ENCODE data around the gene PHACTR2. TPM values are rescaled to one million over a fixed set of nuclear protein-coding genes. Genes with fewer than 3 reads are reported as not detected.
A peak's percentile ranks its signal among the peaks of the same experiment; 100 is the strongest.

Gene PHACTR2
- total RNA-seq, 1 donor = 51.4 TPM

DNA sequence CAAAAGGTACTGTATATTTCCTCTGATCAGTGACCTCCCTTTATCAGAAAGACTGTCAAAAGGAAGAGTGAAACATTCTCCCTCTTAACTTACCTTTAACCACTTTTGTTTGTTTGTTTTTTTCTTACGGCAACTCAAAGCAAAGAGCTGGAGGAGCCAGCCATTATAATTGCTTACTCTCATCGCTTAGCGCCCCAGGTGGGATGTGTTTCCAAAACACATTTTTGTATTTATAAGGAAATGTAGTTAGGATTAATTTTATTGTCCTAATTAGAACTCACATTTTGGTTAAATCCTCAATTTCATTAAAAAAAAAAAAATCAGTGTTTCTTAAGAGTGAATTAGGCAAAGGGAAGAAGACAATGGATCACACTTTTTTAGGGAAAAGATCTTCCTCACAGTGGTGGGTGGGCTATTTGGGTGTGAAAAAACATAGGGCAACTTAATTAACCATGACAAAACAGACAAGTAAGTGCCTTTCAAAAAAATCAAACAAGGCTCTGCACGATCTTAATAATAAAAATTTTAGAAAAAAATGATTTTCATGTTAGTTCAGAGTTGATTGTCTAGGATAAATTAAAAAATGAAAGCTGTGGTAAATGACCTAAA is 1.2 kb upstream of the PHACTR2 start:
- DNase-seq (ENCODE audit: low read depth) = no peak
- no peak overlapping the region for H3K4me3 ChIP-seq (ENCODE audit: low read depth, low read length)
- TF ChIP-seq, protein P1, sequence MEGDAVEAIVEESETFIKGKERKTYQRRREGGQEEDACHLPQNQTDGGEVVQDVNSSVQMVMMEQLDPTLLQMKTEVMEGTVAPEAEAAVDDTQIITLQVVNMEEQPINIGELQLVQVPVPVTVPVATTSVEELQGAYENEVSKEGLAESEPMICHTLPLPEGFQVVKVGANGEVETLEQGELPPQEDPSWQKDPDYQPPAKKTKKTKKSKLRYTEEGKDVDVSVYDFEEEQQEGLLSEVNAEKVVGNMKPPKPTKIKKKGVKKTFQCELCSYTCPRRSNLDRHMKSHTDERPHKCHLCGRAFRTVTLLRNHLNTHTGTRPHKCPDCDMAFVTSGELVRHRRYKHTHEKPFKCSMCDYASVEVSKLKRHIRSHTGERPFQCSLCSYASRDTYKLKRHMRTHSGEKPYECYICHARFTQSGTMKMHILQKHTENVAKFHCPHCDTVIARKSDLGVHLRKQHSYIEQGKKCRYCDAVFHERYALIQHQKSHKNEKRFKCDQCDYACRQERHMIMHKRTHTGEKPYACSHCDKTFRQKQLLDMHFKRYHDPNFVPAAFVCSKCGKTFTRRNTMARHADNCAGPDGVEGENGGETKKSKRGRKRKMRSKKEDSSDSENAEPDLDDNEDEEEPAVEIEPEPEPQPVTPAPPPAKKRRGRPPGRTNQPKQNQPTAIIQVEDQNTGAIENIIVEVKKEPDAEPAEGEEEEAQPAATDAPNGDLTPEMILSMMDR (IDR thresholded peaks at IDR 0.05; ENCODE audit: insufficient read depth, low read depth, low read length) = no peak

DNA sequence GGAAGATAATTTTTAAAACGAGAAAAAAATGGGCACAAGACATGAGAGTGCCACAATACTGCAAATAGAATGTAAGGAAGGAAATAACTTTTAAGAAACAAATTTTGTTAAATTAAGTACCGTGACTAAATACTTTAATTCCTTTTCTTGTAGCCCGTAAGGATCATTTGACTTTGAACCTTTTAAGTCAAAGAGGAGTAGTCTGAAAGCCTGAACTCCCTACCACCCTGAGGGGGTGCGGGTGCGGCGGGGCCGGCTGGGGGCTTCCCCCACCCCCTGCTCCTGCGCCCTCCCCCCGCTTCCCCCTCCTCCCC is 231 bp upstream of the PHACTR2 start:
- no peak for DNase-seq (ENCODE audit: low read depth)
- H3K4me3 ChIP-seq (ENCODE audit: low read depth, low read length) = peak overlapping the region; percentile 82
- TF ChIP-seq, protein P1 (IDR thresholded peaks at IDR 0.05; ENCODE audit: insufficient read depth, low read depth, low read length) = no peak

DNA sequence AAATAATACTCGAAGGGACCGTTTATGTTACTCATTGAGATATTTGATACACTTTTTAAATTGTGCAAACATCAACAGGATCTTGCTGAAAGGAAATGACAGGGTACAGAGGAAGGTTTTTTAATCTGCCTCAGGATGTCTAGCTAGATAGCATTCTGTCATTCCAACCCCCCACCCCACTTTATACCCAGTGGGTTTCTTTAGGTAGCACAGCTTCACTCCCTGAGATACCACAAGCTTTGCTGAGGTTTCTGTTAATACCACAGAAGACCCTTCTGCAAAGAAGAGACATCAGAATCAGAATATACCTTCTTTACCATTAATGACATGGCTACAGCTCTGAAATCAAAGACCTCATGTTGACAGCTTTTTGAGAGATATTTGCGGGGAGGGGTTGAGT is 1.3 kb downstream of the PHACTR2 start:
- DNase-seq (ENCODE audit: low read depth) = no peak
- peak overlapping the region; percentile 82 for H3K4me3 ChIP-seq (ENCODE audit: low read depth, low read length)
- TF ChIP-seq, protein P1 (IDR thresholded peaks at IDR 0.05; ENCODE audit: insufficient read depth, low read depth, low read length) = no peak

DNA sequence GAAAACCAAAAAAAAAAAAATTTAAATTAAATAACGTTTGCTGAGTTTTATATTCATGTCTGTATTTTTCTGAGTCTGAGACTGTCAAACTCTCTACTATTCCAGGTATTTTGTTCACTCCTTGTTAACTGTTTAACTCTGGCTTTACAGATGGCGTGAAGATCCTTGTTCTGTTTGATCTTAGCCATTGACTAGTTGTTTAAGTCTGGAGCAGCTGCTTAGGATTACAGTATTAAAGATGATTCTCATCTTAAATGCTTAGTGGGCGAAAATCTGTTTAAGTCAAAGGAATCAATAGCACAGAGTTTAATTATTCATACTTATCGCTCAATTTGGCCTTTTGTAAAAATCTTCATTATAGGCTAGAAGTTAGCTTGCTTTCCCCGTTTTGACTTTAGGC is 2.4 kb downstream of the PHACTR2 start:
- DNase-seq (ENCODE audit: low read depth) = peak; percentile 52
- TF ChIP-seq, protein P1 (IDR thresholded peaks at IDR 0.05; ENCODE audit: insufficient read depth, low read depth, low read length) = no peak
- peak overlapping the region; percentile 82 for H3K4me3 ChIP-seq (ENCODE audit: low read depth, low read length)

DNA sequence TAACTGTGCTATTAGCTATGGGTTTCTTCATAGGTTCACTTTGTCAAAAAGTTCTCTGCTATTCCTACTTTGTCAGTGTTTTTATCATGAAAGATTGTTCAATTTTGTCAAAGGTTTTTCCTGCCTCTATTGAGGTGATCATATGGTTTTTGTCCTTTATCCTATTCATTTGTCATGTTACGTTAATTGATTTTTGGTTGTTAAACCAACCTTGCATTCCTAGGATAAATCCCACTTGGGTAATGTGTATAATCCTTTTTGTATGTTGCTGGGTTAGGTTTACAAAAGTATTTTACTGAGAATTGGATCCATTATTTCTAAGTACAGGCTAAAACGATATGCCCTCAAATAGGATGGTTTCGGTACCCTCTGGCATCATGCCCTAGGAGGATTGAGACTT is 5.0 kb downstream of the PHACTR2 start:
- no peak for DNase-seq (ENCODE audit: low read depth)
- no peak overlapping the region for H3K4me3 ChIP-seq (ENCODE audit: low read depth, low read length)
- TF ChIP-seq, protein P1 (IDR thresholded peaks at IDR 0.05; ENCODE audit: insufficient read depth, low read depth, low read length) = no peak

DNA sequence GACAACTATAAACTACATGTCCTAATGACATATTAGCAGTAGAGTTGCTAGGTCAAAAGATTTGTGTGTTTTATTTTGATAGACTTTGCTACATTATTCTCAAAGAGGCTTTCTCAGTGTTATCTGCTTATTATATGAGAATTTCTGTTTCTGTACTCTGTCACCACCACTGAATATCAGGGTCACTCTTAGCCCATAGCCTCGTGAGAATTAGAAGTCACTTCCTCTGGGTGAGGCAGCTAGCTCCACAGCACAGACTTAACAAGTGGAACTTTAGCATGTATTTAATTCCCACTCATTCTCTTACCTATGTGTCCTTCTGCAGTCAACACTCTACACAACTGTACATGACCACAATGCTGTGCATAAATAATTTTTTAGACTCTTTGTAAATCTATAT is 6.7 kb downstream of the PHACTR2 start:
- DNase-seq (ENCODE audit: low read depth) = no peak
- TF ChIP-seq, protein P1 (IDR thresholded peaks at IDR 0.05; ENCODE audit: insufficient read depth, low read depth, low read length) = no peak
- H3K4me3 ChIP-seq (ENCODE audit: low read depth, low read length) = no peak overlapping the region

DNA sequence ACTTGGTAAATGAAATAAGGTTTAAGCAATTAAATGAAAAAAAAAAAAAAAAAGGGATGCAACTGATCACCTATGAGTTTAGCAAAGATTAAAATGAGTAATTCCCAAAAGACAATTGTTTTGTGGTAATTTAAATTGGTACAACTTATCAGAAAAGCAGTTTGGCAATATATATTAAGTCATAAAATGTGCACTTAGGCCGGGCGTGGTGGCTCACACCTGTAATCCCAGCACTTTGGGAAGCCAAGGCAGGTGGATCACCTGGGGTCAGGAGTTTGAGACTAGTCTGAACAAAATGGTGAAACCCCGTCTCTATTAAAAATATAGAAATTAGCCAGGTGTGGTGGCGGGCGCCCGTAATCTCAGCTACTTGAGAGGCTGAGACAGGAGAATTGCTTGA is 7.9 kb downstream of the PHACTR2 start:
- TF ChIP-seq, protein P1 (IDR thresholded peaks at IDR 0.05; ENCODE audit: insufficient read depth, low read depth, low read length) = no peak
- H3K4me3 ChIP-seq (ENCODE audit: low read depth, low read length) = no peak overlapping the region
- no peak for DNase-seq (ENCODE audit: low read depth)
